Lung (tissue), 12 donors: ENCODE data around the gene RELA. TPM values are rescaled to one million over a fixed set of nuclear protein-coding genes. Genes with fewer than 3 reads are reported as not detected.
A peak's percentile ranks its signal among the peaks of the same experiment; 100 is the strongest.

Source experiments
- ATAC-seq: fragments of 200-7000 bp; cut with Tn5 transposase; one replicate; pipeline ENCODE4 v1.9.1; 2020; ENCODE audit warnings: moderate number of reproducible peaks; ENCODE audit not compliant: insufficient read depth, low FRiP score
- DNase-seq, 3 donors: peaks; one replicate each; pipeline ENCODE4 v3.0.0-alpha.2; 2013 to 2017
- H3K27ac ChIP-seq, 2 donors: one replicate each; pipeline ENCODE4 v1.5.1; 2013; ENCODE audit warnings: mild to moderate bottlenecking in 2 of 2, moderate library complexity in 2 of 2, control low read depth in 1 of 2, inconsistent platforms in 1 of 2, low read depth in 1 of 2, low read length in 1 of 2
- H3K27me3 ChIP-seq, 3 donors: one replicate each; pipeline ENCODE4 v1.5.1; 2013; ENCODE audit warnings: low read length in 2 of 3; ENCODE audit not compliant: control insufficient read depth in 3 of 3, insufficient read depth in 3 of 3
- H3K36me3 ChIP-seq, 4 donors: one replicate each; pipeline ENCODE4 v1.5.1; 2013; ENCODE audit warnings: low read length in 4 of 4, mild to moderate bottlenecking in 1 of 4, moderate library complexity in 1 of 4; ENCODE audit not compliant: control insufficient read depth in 4 of 4, insufficient read depth in 4 of 4
- H3K4me1 ChIP-seq, 5 donors: one replicate each; pipeline ENCODE4 v1.5.1; 2013; ENCODE audit warnings: low read length in 5 of 5, mild to moderate bottlenecking in 2 of 5, moderate library complexity in 1 of 5; ENCODE audit not compliant: control insufficient read depth in 5 of 5, insufficient read depth in 5 of 5
- H3K4me3 ChIP-seq: one replicate; pipeline ENCODE4 v1.5.1; 2013; ENCODE audit warnings: mild to moderate bottlenecking, control low read depth, moderate library complexity
- H3K9ac ChIP-seq, 2 donors: one replicate each; pipeline ENCODE4 v1.5.1; 2013; ENCODE audit warnings: low read length in 2 of 2, control low read depth in 1 of 2; ENCODE audit not compliant: insufficient read depth in 1 of 2
- H3K9me3 ChIP-seq, 4 donors: one replicate each; pipeline ENCODE4 v1.5.1; 2013; ENCODE audit warnings: low read length in 3 of 4, mild to moderate bottlenecking in 1 of 4, moderate library complexity in 1 of 4; ENCODE audit not compliant: control insufficient read depth in 4 of 4, insufficient read depth in 3 of 4
- WGBS, 2 donors: extraction: QIAGEN DNeasy Blood & Tissue Kit; methylation state at CpG; one replicate each; pipeline ENCODE4 v1.1.7; 2013; 5-methylcytosine and 5-hydroxymethylcytosine counted together
- polyA plus RNA-seq, 2 donors: library from polyadenylated mRNA; stranded (reverse); fragments of 200-250 nt; gene quantifications; one replicate each; pipeline ENCODE4 v1.2.1, GENCODE V29; 2013
- total RNA-seq, 2 donors: library from RNA; depleted of rRNA in 1 of 2; stranded (reverse); fragments of >200 nt in 1 of 2; gene quantifications; one replicate each; pipeline ENCODE4 v1.2.1, GENCODE V29; 2014 to 2021
- TF ChIP-seq, protein P1 (sequence below): IDR thresholded peaks from 2 replicates; pipeline ENCODE4 v1.5.1; 2012; ENCODE audit warnings: mild to moderate bottlenecking; ENCODE audit errors: control extremely low read depth, extremely low read depth
- donor health status: control.
- donor health status: control.
- donor health status: Bipolar disorder and iron deficiency.
- donor health status: healthy.
- donor health status: DM: yes; HTN: yes; CAD: no.

RELA gene
- total and polyA plus RNA-seq, 4 donors = 34.8 to 72.6 (median 58.0) TPM

DNA sequence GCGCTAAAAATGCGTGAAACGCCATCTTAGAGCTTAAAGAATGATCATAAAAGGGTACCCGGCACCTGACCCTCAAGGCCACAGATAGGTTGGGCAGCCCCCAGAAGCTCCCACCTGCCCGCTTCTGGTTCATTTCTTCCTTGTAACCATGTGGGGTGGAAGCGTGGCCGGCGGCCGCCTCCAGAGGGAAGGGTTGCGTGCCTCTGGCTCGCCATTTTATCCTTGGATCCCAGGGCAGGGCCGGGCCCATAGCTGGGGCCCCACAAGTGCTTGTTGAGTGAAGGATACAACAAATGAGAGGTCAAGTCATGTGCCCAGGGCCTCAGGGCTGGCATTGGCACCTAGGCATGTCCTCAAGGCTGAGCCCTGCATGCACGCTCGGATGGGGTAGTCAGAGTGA, 41.3 kb downstream of the RELA start:
- 82 to 93% methylated on average over 14 of the region's 14 CpGs for WGBS, 2 donors
- ATAC-seq = no peak

DNA sequence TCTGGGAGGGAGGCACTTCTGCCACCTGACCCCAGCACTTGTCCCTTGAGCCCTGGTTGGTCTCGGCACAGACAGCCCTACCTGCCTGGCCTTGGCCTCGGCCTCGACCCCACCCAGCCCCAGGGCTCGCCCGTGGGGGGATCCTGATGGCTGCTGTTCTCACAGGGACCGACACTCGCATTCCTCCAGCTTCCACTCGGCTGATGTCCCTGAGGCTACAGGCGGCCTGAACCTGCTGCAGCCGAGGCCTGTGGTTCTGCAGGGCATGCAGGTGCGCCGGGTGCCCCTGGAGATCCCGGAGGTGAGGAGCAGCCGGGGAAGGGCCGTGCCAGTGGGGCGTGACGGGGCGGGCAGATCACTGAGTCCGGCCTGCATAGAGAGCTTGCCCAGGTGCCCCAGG, 42.0 kb downstream of the RELA start:
- H3K27ac ChIP-seq = peak overlapping the region in 1 of 2 donors; percentile 15
- H3K9me3 ChIP-seq = no peaks in the 10 kb centered on the region
- H3K4me1 ChIP-seq = peaks cover 0 to 9% (median 6%) of the 10 kb centered on the region in 5 donors
- TF ChIP-seq, protein P1, sequence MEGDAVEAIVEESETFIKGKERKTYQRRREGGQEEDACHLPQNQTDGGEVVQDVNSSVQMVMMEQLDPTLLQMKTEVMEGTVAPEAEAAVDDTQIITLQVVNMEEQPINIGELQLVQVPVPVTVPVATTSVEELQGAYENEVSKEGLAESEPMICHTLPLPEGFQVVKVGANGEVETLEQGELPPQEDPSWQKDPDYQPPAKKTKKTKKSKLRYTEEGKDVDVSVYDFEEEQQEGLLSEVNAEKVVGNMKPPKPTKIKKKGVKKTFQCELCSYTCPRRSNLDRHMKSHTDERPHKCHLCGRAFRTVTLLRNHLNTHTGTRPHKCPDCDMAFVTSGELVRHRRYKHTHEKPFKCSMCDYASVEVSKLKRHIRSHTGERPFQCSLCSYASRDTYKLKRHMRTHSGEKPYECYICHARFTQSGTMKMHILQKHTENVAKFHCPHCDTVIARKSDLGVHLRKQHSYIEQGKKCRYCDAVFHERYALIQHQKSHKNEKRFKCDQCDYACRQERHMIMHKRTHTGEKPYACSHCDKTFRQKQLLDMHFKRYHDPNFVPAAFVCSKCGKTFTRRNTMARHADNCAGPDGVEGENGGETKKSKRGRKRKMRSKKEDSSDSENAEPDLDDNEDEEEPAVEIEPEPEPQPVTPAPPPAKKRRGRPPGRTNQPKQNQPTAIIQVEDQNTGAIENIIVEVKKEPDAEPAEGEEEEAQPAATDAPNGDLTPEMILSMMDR = no peak
- 82 to 88% methylated on average over 19 of the region's 19 CpGs for WGBS, 2 donors
- H3K9ac ChIP-seq = no peak overlapping the region
- H3K27me3 ChIP-seq = no peaks in the 10 kb centered on the region
- H3K4me3 ChIP-seq = no peak overlapping the region
- DNase-seq = no peak
- H3K36me3 ChIP-seq = peaks cover 0 to 70% (median 26%) of the 10 kb centered on the region in 4 donors
- no peak for ATAC-seq

More for the DNA sequence above, 41.3 kb downstream of the RELA start:
- peaks cover 0 to 76% (median 27%) of the 10 kb centered on the region in 4 donors for H3K36me3 ChIP-seq
- no peak overlapping the region for H3K9ac ChIP-seq
- TF ChIP-seq, protein P1 = no peak
- H3K27me3 ChIP-seq = no peaks in the 10 kb centered on the region
- peaks cover 0 to 6% (median 6%) of the 10 kb centered on the region in 5 donors for H3K4me1 ChIP-seq
- no peak overlapping the region for H3K27ac ChIP-seq
- no peak for DNase-seq
- H3K9me3 ChIP-seq = no peaks in the 10 kb centered on the region
- H3K4me3 ChIP-seq = no peak overlapping the region

DNA sequence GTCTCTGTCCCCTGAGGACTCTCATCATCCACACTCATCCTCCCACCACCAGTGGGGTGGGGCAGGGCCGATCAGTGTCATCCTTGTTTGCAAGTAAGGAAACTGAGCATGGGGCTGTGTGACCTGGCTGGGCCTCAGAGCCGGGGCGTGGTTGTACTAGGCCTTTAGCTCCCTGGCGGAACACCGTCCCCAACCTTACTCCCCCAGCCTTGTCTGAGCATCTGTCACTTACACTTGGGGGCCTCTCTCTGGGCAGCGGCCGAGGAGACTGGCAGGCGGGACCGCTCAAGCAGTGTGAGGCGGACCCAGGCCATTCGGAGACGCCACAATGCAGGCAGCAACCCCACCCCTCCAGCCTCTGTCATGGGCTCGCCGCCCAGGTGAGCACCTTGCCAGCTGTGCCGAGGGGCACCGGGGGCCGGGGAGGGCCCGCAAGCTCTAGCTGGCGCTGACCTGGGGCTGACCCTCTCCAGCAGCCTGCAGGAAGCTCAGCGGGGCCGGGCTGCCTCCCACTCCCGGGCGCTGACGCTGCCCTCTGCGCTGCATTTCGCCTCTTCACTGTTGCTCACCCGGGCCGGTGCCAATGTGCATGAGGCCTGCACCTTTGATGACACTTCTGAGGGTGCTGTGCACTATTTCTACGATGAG, 43.3 kb downstream of the RELA start:
- ATAC-seq (no peak), DNase-seq (no peak)
- WGBS, 2 donors = 95 to 97% methylated on average over 29 of the region's 29 CpGs
- Histone ChIP-seq H3K4me1 (peaks cover 0 to 9% (median 6%) of the 10 kb centered on the region in 5 donors), H3K27ac (no peak overlapping the region), H3K4me3 (no peak overlapping the region), H3K9ac (no peak overlapping the region), H3K9me3 (no peaks in the 10 kb centered on the region), H3K36me3 (peaks cover 0 to 58% (median 23%) of the 10 kb centered on the region in 4 donors), H3K27me3 (no peaks in the 10 kb centered on the region)
- TF ChIP-seq, protein P1 = no peak
